ENCODE results near the gene SLC8A1.

GRCh38 chr2:40415391-40415790, 36.5 kb downstream of the SLC8A1 start:
- TF ChIP-seq CTCF (IDR thresholded peaks at IDR 0.05 in 2 of 3, conservative IDR thresholded peaks at IDR 0.05 in 1 of 3; ENCODE audit: control insufficient read depth in 2 of 3, extremely low read depth in 1 of 3, insufficient read depth in 1 of 3, low read depth in 3 of 3, low read length in 3 of 3) (no peak), ETV6 (conservative IDR thresholded peaks at IDR 0.05 in 1 of 2, IDR thresholded peaks at IDR 0.05 in 1 of 2; ENCODE audit: borderline replicate concordance in 1 of 2, low read depth in 1 of 2) (no peak), RFX5 (IDR thresholded peaks at IDR 0.05; ENCODE audit: low read depth, low read length) (no peak), SIX5 (IDR thresholded peaks at IDR 0.05; ENCODE audit: low read depth, low read length, severe bottlenecking) (no peak), USF1 (IDR thresholded peaks at IDR 0.05; ENCODE audit: borderline replicate concordance, extremely low read length, insufficient read depth, low read depth, low read length) (no peak), ATF7 (IDR thresholded peaks at IDR 0.05; ENCODE audit: low read depth) (no peak), SIN3A (IDR thresholded peaks at IDR 0.05; ENCODE audit: low read depth, low read length) (no peak), RUNX3 (IDR thresholded peaks at IDR 0.05; ENCODE audit: low read length) (no peak), E2F8 (IDR thresholded peaks at IDR 0.05; ENCODE audit: low read depth, partially characterized antibody) (no peak), EZH2 (IDR thresholded peaks at IDR 0.05; ENCODE audit: borderline replicate concordance, control insufficient read depth, low read depth, low read length) (no peak), CEBPB (IDR thresholded peaks at IDR 0.05; ENCODE audit: borderline replicate concordance in 1 of 2, low read depth in 2 of 2, low read length in 2 of 2) (no peak)

Data from GM12878 (cell line).